NCI-H1092 (cell line): ENCODE data around the gene TSPAN33.
A peak's percentile ranks its signal among the peaks of the same experiment; 100 is the strongest.

Experiments
- DNase-seq: peaks from one replicate; lab custom pipeline; 2025; lab: John Stamatoyannopoulos, UW

TSPAN33 gene

GRCh38 chr7:129136887-129137642, 7.4 kb upstream of the TSPAN33 start:
- no peak for DNase-seq

GRCh38 chr7:129143724-129144094, 798 bp upstream of the TSPAN33 start:
- DNase-seq: no peak

GRCh38 chr7:129144834-129145668, 544 bp downstream of the TSPAN33 start:
- DNase-seq: no peak

- DNase-seq: no peak
Measured at GRCh38 chr7:129146237-129146979, 1.9 kb downstream of the TSPAN33 start.

- no peak for DNase-seq
Measured at GRCh38 chr7:129147731-129148130, 3.2 kb downstream of the TSPAN33 start.

- no peak for DNase-seq
Measured at GRCh38 chr7:129149511-129149910, 5.0 kb downstream of the TSPAN33 start.

- DNase-seq: no peak
Measured at GRCh38 chr7:129150199-129150996, 5.9 kb downstream of the TSPAN33 start.

- no peak for DNase-seq
Measured at GRCh38 chr7:129157651-129158050, 13.1 kb downstream of the TSPAN33 start.

GRCh38 chr7:129159539-129159938, 15.0 kb downstream of the TSPAN33 start:
- no peak for DNase-seq

GRCh38 chr7:129160161-129160905, 15.8 kb downstream of the TSPAN33 start:
- peak; percentile 42 for DNase-seq

- DNase-seq: no peak
Measured at GRCh38 chr7:129161524-129162225, 17.2 kb downstream of the TSPAN33 start.

- no peak for DNase-seq
Measured at GRCh38 chr7:129162732-129163131, 18.2 kb downstream of the TSPAN33 start.

- peak; percentile 35 for DNase-seq
Measured at GRCh38 chr7:129163875-129164544, 19.5 kb downstream of the TSPAN33 start.

GRCh38 chr7:129166745-129167144, 22.2 kb downstream of the TSPAN33 start:
- no peak for DNase-seq

GRCh38 chr7:129167817-129168216, 23.3 kb downstream of the TSPAN33 start:
- no peak for DNase-seq

- no peak for DNase-seq
Measured at GRCh38 chr7:129168231-129169021, 23.9 kb downstream of the TSPAN33 start.

GRCh38 chr7:129169171-129169671, 24.7 kb downstream of the TSPAN33 start:
- peak; percentile 39 for DNase-seq

GRCh38 chr7:129169686-129170440, 25.4 kb downstream of the TSPAN33 start:
- no peak for DNase-seq
